ENCODE data around the gene ABCC3. TPM values are rescaled to one million over a fixed set of nuclear protein-coding genes. Genes with fewer than 3 reads are reported as not detected.
A peak's percentile ranks its signal among the peaks of the same experiment; 100 is the strongest.

Gene ABCC3
- polyA plus RNA-seq, 3 donors, result 8.7 to 22.2 (median 21.2) TPM

DNA sequence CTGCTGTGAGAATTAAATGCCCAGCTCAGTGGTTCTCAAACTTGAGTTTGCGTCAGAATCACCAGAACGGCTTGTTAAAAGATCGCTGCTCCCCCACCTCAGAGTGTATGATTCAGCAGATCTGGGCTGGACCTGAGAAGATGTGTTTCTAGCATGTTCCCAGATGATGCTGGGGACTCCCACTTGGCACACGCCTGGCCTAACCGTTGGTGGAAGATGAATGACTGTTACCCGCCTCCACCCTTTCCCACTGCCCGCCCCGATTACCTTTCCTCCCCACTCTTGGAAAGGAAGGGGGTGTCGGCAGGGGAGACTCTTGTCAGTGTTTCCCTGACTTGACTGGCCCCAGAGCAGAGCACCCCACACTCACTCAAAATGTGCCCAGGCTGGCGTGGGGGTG, 29.3 kb upstream of the ABCC3 start:
- no peak for DNase-seq

DNA sequence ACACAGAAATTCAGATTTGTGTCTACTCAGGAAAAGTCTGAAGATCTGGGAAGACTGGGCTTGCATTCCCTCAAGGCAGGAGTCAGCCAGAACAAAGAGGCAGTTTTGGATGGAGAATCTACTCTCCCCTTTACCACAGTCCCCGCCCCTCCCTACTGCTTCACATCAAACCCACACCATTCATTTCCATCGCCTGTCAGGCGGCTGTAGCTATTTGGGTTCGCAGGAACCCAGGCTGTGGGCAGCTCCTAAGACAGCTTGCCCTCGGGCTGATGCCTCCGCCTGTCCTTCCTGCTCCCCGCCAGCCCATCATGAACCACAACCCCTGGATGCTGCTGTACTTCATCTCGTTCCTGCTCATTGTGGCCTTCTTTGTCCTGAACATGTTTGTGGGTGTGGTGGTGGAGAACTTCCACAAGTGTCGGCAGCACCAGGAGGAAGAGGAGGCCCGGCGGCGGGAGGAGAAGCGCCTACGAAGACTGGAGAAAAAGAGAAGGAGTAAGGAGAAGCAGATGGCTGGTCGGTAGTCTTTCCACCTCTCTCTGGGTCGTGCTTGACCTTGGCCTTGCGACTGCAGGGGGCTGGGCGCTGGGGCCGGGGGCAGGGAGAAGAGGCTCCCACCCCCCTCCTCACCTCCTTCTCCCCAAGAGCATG, 27.0 kb upstream of the ABCC3 start:
- no peak for DNase-seq

- no peak for DNase-seq
Observed at GRCh38 chr17:50608700-50609379, 25.8 kb upstream of the ABCC3 start.

DNA sequence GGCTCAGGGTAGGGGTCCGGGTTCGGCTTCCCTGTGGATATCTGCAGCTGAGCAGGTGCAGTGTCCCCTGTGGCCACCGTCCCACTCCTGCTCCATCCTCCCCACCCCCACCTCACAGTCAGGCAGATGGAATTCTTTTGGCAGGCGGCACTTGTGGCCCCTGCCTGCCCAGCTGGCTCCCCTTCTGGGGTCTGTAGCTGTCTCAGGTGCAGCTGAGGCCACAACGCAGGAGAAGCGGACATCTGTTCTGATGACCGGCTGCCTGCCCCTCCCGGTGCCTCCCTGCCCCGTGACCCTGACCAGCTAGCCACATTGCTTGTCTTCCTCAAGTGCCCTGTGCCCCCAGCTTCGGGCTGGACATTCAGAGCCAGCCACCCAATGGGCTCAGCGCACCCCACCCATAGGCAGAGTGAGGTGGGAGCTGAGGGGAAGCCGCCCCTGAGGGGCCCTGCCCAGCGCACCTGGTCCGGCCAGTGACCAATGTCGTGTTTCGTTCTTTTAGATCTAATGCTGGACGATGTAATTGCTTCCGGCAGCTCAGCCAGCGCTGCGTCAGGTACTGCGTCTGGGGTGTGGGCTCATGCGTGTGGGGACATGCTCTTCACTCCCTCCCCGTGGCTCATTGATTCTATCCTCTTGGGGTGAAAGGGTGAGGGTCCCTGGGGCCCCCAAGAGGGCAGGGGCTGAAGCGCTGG, 25.2 kb upstream of the ABCC3 start:
- no peak for DNase-seq

DNA sequence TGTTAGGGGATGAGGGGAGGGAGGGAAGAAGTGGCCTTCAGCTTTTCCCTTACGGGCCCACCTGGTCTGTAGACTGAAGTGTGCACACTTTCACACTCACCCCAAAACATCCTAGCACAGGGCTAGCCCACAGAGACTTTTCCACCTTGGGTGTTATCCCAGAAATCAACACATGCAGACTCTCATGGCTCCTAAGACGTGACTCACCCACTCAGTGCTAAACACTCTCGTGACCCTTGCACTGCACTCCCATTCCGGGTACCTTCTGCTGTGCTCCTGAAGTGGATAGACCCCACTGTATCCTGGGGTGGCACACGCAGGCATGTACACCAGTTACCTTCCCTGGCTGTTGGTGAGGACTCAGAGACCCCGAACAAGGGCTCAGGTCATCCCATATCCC, 23.0 kb upstream of the ABCC3 start:
- no peak for DNase-seq

GRCh38 chr17:50612281-50612680, 22.4 kb upstream of the ABCC3 start:
- DNase-seq, result no peak

- no peak for DNase-seq
Observed at GRCh38 chr17:50613007-50613992, 21.4 kb upstream of the ABCC3 start.

- no peak for DNase-seq
Observed at GRCh38 chr17:50614471-50615051, 20.1 kb upstream of the ABCC3 start.

DNA sequence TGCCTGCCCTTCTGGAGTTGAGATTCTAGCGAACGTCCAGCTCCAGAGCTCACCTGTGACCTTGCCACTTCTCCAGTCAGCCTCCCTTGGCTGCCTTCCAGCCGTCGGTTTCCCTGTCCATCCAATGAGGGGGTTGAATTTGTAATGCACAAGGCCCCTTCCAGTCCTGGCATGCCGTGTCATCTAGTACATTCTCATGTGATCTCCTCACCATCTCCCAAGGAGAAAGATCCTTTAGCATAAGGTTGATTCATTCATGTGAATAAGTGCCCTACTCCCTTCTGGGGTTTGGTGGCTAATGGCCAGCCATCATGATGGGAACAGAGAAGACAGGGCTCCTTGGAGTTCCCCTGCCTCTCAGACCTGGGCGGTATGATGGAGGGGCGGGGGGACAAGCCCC, 18.9 kb upstream of the ABCC3 start:
- no peak for DNase-seq

DNA sequence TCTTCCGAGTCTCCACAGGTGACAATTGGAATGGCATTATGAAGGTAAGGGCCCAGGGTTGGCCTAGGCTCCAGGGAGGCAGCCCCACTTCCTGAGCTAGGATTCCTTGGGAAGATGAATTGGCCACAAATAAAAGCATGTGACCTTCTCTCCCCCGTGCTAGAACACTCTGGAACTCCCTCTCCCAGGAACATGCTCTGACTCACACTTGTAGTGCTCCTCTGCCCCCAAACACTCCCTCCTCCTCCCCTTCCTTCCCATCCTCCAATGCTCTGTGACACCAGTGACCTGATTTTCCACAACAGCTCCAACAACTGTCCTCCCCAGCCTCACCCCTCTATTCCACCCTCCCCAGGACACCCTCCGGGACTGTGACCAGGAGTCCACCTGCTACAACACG, 16.4 kb upstream of the ABCC3 start:
- no peak for DNase-seq

- no peak for DNase-seq
Observed at GRCh38 chr17:50618941-50619340, 15.7 kb upstream of the ABCC3 start.

- no peak for DNase-seq
Observed at GRCh38 chr17:50619489-50619888, 15.2 kb upstream of the ABCC3 start.

DNA sequence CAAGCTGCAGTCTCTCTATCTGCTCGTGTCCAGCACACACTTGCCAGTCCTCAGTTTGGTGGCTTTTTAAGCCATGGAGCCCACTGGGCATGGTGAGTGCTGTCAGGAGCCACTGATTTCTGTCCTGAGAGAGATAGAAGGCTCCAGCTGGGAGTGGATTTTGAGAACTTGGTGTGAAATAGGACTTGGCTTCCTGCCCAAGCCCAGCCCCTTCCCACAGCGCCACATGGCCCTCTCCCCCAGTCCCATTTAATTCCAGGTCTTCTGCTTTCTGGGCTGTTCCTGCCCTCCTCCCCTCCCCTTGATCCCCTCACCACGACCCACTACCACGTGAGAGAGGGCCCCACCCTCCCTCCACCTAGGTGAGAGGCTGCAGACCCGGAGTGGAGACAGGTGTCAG, 14.4 kb upstream of the ABCC3 start:
- no peak for DNase-seq

DNA sequence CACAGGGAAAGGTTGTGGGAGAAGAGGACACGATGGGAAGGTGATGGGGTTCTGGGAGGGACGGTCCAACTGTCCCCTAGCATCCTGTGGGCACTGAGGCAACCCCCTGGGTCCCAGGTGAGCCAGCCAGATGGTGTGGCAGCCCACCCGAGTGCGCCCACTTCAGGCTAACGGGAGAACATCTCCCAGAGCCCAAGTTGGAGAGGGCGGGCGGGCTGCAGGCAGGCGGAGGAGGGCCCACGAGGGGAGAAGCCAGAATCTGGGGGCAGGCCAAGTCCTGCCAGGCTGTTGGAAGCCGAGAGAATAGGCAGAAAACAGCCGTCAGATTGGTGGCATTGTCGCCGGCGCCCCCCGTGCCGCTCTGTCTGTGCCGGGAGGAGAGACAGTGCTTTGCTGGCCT, 13.8 kb upstream of the ABCC3 start:
- DNase-seq, result no peak

- no peak for DNase-seq
Observed at GRCh38 chr17:50621574-50622031, 13.1 kb upstream of the ABCC3 start.

GRCh38 chr17:50624321-50624934, 10.3 kb upstream of the ABCC3 start:
- no peak for DNase-seq

DNA sequence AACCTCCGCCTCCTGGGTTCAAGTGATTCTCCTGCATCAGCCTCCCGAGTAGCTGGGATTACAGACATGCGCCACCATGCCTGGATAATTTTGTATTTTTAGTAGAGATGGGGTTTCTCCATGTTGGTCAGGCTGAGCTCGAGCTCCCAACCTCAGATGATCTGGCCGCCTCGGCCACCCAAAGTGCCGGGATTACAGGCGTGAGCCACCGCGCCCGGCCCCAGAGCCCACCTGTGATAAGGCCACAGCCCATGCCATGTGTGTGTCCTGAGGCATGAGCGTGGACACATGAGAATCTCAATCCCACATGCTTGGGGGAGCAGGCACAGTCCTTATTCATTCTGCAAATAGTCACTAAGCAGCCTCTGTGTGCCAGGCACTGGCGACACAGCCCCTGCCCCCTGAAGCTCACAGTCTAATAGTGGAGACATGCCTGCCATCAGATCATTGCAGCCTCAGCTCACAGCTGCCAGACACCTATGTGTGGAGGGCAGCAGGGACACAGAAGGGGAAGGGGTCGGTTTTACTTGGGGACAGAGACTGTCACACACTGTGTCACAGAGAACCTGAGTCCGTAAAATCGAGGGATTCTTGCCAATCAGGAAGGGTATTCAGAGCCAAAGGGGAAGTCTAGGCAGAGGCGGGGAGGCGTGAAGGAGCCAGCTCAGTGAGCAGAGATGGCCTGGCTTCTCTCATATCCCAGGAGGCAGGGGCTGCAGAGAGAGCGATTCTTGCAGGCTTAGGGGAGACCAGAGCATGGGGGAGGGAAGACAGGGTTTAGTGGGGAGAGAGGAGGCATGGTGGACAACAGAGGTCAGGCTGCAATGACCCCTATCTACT, 9.4 kb upstream of the ABCC3 start:
- no peak for DNase-seq

DNA sequence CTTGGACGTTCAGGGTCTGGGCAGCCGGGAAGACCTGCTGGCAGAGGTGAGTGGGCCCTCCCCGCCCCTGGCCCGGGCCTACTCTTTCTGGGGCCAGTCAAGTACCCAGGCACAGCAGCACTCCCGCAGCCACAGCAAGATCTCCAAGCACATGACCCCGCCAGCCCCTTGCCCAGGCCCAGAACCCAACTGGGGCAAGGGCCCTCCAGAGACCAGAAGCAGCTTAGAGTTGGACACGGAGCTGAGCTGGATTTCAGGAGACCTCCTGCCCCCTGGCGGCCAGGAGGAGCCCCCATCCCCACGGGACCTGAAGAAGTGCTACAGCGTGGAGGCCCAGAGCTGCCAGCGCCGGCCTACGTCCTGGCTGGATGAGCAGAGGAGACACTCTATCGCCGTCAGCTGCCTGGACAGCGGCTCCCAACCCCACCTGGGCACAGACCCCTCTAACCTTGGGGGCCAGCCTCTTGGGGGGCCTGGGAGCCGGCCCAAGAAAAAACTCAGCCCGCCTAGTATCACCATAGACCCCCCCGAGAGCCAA, 8.6 kb upstream of the ABCC3 start:
- DNase-seq, result peak; percentile 72

DNA sequence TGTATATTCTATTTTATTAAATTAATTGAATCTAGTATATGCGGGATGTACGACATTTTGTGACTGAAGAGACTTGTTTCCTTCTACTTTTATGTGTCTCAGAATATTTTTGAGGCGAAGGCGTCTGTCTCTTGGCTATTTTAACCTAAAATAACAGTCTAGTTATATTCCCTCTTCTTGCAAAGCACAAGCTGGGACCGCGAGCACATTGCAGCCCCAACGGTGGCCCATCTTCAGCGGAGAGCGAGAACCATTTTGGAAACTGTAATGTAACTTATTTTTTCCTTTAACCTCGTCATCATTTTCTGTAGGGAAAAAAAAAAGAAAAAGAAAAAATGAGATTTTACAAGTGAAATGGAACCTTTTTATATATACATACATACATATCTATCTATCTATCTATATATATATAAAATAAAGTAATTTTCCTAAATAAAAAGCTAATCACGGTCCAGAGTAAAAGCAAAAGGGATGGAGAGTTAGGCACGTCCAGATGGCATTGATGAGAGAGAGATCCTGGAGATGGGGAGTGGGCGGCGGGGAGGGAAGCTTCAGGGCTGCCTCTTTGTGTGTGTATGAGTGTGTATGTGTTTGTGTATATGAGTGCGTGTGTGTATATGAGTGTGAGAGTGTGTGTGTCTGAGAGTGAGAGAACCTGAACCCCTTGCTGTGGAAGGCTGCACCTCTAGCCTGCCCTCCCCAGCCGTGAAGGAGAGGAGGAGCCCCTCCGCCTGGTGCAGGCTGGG, 7.5 kb upstream of the ABCC3 start:
- no peak for DNase-seq
